Fibroblast of villous mesenchyme (primary cell): ENCODE measurements around the gene WWC1. TPM values are rescaled to one million over a fixed set of nuclear protein-coding genes. Genes with fewer than 3 reads are reported as not detected.

ENCODE experiments used
- DNase-seq: peaks from one replicate; pipeline ENCODE4 v3.0.0-alpha.2; 2010; ENCODE audit warnings: low read depth
- H3K4me3 ChIP-seq: 2 replicates; pipeline ENCODE4 v1.5.1; 2011; ENCODE audit warnings: low read depth, mild to moderate bottlenecking, low read length
- total RNA-seq: library from RNA; depleted of rRNA; stranded (reverse); fragments of >200 nt; gene quantifications from 2 replicates; pipeline ENCODE4 v1.2.3, GENCODE V29; 2012
- TF ChIP-seq, protein P1 (sequence below): IDR thresholded peaks from 2 replicates; pipeline ENCODE4 v1.5.1; 2012; ENCODE audit warnings: low read depth, mild to moderate bottlenecking, low read length; ENCODE audit not compliant: insufficient read depth

The WWC1 gene
- total RNA-seq, 1 donor, result 2.2 TPM

DNA sequence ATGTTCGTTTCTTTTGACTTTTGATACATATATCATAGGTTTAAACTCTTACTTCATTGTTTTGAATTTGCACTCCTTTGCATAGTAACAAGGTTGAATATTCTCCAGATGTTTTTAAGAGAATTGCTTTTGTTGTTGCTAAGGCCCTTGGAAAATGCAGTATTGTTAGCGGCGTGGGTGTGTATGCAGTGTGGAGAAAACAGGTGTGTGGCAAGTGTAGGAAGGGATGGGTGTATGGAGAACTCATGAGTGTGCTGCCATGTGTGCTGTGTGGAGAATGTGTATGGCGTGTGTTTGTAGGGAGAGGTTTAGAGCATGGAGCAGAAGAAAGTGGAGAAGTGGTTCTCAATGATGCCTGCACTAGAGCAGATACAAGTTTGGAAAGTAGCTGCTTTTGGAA, 87.3 kb downstream of the WWC1 start:
- DNase-seq, result no peak
- H3K4me3 ChIP-seq, result no peak overlapping the region
- TF ChIP-seq, protein P1, sequence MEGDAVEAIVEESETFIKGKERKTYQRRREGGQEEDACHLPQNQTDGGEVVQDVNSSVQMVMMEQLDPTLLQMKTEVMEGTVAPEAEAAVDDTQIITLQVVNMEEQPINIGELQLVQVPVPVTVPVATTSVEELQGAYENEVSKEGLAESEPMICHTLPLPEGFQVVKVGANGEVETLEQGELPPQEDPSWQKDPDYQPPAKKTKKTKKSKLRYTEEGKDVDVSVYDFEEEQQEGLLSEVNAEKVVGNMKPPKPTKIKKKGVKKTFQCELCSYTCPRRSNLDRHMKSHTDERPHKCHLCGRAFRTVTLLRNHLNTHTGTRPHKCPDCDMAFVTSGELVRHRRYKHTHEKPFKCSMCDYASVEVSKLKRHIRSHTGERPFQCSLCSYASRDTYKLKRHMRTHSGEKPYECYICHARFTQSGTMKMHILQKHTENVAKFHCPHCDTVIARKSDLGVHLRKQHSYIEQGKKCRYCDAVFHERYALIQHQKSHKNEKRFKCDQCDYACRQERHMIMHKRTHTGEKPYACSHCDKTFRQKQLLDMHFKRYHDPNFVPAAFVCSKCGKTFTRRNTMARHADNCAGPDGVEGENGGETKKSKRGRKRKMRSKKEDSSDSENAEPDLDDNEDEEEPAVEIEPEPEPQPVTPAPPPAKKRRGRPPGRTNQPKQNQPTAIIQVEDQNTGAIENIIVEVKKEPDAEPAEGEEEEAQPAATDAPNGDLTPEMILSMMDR, result no peak

DNA sequence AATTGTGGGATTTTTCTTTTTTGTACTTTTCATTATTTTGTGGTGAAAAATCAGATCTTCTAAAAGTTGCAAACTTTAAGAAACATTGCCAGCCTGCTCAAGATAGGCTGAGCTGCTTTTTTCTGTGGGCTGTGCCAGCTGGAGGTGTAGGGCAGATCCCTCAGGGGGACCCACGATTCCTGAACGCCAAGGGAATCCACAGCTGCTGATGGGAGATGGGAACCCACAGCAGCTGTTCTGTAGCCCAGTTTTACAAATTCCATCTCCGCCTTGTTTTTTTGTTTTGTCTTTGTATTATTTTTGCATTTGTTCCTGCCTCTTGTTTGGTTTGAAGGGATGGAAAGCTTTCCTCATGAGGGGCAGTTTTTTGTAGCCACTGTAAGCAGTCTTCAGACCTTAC, 91.0 kb downstream of the WWC1 start:
- TF ChIP-seq, protein P1, result no peak
- no peak for DNase-seq
- no peak overlapping the region for H3K4me3 ChIP-seq

DNA sequence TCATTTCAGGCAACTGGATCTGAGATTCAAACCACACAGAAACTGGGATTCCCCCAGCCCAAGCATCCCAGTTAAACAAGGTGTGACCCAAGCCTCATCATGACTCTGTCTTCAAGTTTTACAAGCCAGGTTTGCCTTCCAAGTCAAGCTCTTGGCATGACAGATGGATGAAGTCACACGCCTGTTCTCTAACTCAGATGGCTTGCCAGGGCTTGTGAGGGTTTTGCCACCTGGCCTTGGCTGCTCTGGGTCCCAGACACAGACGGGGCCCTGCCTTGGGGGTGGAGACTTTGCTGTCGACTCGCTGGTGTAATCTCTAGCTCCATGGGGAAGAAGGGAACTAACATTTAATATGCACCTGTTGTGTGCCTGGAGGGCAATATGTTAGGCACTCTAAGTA, 99.0 kb downstream of the WWC1 start:
- TF ChIP-seq, protein P1, result no peak
- no peak overlapping the region for H3K4me3 ChIP-seq
- DNase-seq, result no peak

DNA sequence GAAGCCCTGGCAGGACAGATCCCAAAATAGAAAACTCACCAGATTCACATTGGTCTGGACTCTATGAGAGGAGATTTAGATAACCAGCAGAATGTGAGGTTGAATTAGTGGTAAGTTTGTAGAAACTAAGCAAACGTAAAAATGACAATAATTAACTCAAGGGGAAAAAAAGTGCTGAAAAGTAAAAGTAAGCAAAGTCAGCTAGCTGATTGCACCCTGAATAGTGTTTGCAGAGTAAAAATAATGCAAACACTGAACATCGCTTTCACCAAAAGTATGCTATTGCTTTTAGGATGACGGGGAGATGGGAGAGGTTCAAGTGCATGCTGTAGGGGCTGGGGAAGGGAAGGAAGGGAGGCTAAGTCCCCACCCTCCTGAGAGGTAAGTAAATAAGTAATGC, 102.3 kb downstream of the WWC1 start:
- TF ChIP-seq, protein P1, result no peak
- no peak overlapping the region for H3K4me3 ChIP-seq
- no peak for DNase-seq

DNA sequence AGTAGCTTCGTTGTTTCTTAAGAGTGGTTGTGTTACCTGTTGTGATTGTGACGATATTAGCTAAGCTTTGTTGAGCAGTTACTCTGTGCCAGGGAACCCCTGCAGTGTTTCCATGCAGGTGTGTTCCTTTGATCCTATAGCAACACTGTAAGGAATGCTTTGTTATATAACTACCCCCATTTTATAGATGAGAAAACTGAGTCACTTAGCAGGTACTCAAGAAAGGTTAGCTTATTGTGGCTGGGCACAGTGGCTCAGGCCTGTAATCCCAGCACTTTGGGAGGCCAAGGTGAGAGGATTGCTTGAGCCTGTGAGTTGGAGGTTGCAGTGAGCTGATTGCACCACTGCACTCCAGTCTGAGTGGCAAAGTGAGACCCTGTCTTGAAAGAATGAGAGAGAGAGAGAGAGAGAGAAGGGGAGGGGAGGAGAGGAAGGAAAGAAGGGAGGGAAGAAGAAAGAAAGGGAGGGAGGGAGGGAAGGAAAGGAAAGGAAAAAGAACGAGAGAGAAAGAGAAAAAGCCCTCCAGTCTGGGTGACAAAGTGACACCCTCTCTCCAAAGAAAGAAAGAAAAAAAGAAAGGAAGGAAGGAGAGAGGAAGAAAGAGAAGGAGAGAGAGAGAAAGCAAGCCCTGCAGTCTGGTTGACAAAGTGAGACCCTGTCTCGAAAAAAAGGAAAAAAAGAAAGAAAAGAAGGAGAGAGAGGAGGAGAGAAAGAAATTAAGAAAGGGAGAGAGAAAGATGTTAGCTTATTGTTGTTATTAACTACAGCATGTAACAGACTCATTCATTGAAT, 109.2 kb downstream of the WWC1 start:
- TF ChIP-seq, protein P1, result no peak
- DNase-seq, result no peak
- no peak overlapping the region for H3K4me3 ChIP-seq

DNA sequence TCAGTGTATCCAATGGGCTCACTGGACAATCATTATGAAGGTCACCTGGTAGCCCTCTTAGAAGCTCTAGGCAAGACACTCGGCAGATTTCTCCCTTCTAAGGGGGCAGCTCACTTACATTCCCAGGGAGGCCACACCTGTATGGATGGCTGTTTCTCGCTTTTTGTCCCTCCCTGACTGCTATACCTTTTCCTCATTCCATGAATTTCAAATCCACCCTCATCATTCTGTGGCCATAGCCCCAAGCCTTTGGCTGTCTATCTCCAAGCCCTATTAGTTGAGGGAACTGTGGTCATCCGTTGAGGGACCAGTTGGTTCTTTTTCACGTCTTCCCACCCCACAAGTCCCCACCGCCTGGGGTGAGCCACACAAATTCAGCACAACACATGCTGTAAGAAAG, 109.8 kb downstream of the WWC1 start:
- TF ChIP-seq, protein P1, result no peak
- no peak overlapping the region for H3K4me3 ChIP-seq
- DNase-seq, result no peak

DNA sequence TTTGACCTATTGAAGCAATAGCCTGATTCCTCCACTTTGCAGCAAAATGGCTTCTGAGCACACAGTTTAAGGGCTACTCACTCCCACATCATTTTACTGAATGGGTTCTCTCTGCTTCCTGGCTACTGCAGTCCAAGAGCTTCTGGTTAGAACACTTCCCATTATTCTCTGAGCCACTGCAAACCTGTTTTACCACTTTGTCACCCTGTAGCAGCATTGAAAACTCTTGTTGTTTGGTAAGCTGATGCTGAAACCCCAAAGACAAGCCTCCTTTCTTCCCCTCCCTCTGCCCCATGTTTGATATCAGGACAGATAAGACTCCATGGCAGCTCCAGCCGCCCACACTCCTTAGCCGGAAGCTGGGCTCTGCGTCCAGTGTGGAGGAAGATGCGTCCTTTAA, 110.4 kb downstream of the WWC1 start:
- DNase-seq, result no peak
- TF ChIP-seq, protein P1, result no peak
- H3K4me3 ChIP-seq, result no peak overlapping the region
